ENCODE results near the gene RPL7L1. TPM values are rescaled to one million over a fixed set of nuclear protein-coding genes. Genes with fewer than 3 reads are reported as not detected.
A peak's percentile ranks its signal among the peaks of the same experiment; 100 is the strongest.

The RPL7L1 gene
- total RNA-seq, 1 donor from 2014 or later, result 64.9 TPM

GRCh38 chr6:42916288-42916687 is 36.9 kb downstream of the RPL7L1 start:
- no peaks in the 10 kb centered on the region for H3K4me1 ChIP-seq
- TF ChIP-seq CTCF (IDR thresholded peaks at IDR 0.05), result no peak
- intact Hi-C loops (cut with DNase I), result no loop called here
- H3K36me3 ChIP-seq, result no peaks in the 10 kb centered on the region
- ATAC-seq (peak; percentile 27), DNase-seq (no peak)
- H3K9me3 ChIP-seq, result no peaks in the 10 kb centered on the region
- no peak overlapping the region for H3K27ac ChIP-seq
- H3K4me3 ChIP-seq, result no peak overlapping the region
- H3K27me3 ChIP-seq, result no peaks in the 10 kb centered on the region

- intact Hi-C loops (cut with DNase I), result no loop called here
- DNase-seq (no peak), ATAC-seq (no peak)
- TF ChIP-seq CTCF (IDR thresholded peaks at IDR 0.05), result no peak
- Histone ChIP-seq H3K4me3 (no peak overlapping the region), H3K27ac (no peak overlapping the region), H3K9me3 (no peaks in the 10 kb centered on the region), H3K36me3 (no peaks in the 10 kb centered on the region), H3K4me1 (no peaks in the 10 kb centered on the region), H3K27me3 (peaks cover 6% of the 10 kb centered on the region)
Observed at GRCh38 chr6:42921801-42922200, 42.4 kb downstream of the RPL7L1 start.

- no peaks in the 10 kb centered on the region for H3K9me3 ChIP-seq
- H3K27ac ChIP-seq, result peak overlapping the region; percentile 30
- H3K4me1 ChIP-seq, result peaks cover 5% of the 10 kb centered on the region
- TF ChIP-seq CTCF (IDR thresholded peaks at IDR 0.05), result no peak
- no peaks in the 10 kb centered on the region for H3K36me3 ChIP-seq
- intact Hi-C loops (cut with DNase I), result no loop called here
- peak overlapping the region; percentile 29 for H3K4me3 ChIP-seq
- peaks cover 6% of the 10 kb centered on the region for H3K27me3 ChIP-seq
- no peak for DNase-seq
- peak; percentile 59 for ATAC-seq
Observed at GRCh38 chr6:42923666-42924065, 44.2 kb downstream of the RPL7L1 start.

GRCh38 chr6:42925248-42925857 is 45.9 kb downstream of the RPL7L1 start:
- Histone ChIP-seq H3K27ac (no peak overlapping the region), H3K36me3 (no peaks in the 10 kb centered on the region), H3K27me3 (peaks cover 6% of the 10 kb centered on the region), H3K9me3 (no peaks in the 10 kb centered on the region), H3K4me3 (no peak overlapping the region), H3K4me1 (peaks cover 7% of the 10 kb centered on the region)
- TF ChIP-seq CTCF (IDR thresholded peaks at IDR 0.05), result no peak
- intact Hi-C loops (cut with DNase I), result no loop called here
- ATAC-seq, result no peak
- no peak for DNase-seq

- TF ChIP-seq CTCF (IDR thresholded peaks at IDR 0.05), result no peak
- peak within 1 kb of the TSS; percentile 93 for H3K27ac ChIP-seq
Observed at GRCh38 chr6:42928986-42929820, 49.8 kb downstream of the RPL7L1 start, which contains the start of gene CNPY3. Gene CNPY3 (plus strand): TSS chr6:42929480. CDS start chr6:42929571, 91 bp downstream.

More at GRCh38 chr6:42928986-42929820, 49.8 kb downstream of the RPL7L1 start, which contains the start of gene CNPY3:
- intact Hi-C loops (cut with DNase I), result no loop called here
- Histone ChIP-seq H3K4me3 (peak within 1 kb of the TSS; percentile 88), H3K4me1 (peaks cover 28% of the 10 kb centered on the region), H3K36me3 (peaks cover 2% of the 10 kb centered on the region), H3K9me3 (no peaks in the 10 kb centered on the region), H3K27me3 (peaks cover 6% of the 10 kb centered on the region)
- ATAC-seq (peak; percentile 95), DNase-seq (peak; percentile 97)

All from upper lobe of right lung (tissue), 1 donor.